NCI-H526 treated with DMSO at 0.1 percent for 48 hours (cell line): ENCODE results near the gene RNF175.

Experiments
- DNase-seq: peaks from one replicate; lab custom pipeline; 2025; lab: John Stamatoyannopoulos, UW

The RNF175 gene

DNA sequence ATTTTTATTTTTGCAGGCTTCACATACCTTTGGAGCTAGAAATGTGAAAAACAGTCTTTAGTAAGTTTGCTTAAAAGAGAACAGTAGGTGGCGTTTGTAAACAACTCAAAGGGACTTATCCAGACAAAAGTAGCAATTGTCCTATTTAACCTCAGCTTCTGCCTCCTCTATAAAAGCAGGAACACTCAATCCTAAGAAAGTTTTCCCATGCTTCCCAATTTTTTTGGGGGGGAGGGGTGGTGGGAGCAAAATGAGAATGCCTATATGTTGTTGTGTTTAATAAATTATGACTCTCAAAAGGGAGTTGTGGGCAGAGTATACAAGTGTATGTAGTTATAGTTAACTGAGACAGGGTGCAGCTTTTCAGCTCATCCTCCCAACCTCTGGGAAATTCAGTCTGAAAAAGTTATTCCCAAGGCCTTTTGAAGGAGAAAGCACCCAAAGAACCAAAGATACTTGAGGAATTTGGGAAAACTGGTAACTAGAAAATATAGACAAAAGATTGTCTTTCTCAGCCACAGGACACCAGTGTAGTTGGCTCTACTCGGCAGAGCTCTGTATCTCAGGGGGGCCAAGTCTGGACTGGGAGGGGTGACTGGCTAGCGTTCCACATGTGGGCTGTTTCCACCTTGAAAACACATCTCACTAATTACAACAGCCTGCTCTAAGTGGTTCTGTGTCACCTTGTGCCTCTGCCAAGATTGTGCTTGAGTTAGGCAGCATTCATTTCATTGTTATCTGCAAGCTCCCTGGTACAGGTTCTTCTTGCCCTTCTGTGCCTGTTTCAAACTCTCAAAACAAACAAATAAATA is 26.3 kb upstream of the RNF175 start:
- DNase-seq: peak; percentile 39

DNA sequence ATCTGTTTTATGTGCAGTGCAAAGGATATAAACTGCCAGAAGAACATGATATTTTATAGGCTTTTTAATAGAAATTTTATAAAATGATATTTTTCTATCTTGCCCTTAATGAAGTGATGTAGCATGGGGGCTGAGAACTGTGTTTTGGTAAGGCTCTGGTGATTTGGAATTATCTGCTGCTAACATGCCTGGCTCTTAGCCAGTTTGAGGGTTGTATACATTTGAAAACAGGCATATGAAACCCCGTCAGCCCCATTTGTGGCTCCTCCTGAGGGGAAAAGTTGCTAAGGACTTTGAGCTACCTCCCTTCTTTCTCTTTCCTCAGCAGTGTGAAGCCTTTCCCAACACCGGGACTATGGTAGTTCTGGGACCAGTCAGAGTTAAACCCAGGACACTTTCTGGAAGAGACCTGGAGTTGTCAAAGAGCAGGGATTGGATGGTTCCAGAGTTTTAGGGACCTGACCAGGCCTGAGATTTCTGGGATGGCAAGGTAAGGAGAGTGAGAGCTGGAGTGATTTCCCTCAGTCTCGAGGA is 24.4 kb upstream of the RNF175 start:
- DNase-seq: no peak

DNA sequence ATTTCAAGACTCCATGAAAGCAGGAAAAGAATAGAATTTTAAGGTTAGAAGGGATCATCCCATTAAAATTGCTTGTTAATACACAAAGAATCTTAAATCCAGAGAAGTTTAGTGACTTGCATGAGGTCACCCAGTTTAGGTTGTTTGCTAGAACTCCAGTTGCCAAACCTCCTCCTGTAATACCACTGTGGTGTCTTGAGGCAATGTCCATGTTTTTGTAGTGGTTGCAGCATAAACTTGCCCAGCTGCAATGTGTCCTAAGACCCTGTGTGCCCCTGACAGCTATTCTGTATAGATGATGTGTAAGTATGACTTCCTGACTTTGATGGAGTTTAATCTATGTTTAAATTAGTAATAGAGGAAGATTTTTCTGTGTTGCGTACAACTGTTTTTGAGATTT is 22.8 kb upstream of the RNF175 start:
- no peak for DNase-seq

DNA sequence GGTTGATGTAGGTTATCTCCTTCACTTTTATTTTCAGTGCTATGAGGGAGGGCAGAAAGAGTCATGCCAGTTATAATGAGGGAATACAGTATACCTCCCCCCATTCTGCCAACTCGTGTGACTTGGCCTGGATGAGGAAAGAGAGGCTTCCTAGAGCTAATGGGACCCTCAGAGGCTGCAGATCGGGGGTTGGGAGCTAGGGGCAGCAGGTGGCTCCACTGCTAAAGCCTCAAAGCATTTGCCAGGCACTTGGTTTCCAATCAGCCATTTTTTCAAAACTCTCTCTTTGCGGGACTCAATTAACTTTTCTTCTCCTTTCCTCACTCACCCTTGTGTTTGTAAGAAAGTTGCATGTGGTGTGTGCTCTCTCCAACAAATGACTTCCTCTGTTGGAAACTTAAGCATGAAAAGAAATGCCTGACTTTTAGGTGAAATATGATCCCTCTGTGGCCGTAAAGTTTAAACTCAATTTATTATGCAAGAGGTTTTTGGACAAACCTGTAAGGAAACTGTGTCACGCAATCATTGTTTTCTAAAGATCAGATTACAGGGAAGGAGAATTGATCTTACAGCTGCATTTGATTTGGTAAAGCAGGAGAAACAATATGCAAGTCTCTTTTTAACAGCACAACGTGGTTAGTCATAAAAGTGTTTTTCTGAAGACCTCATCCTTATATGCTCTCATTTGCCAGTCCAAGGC is 22.0 kb upstream of the RNF175 start:
- no peak for DNase-seq

DNA sequence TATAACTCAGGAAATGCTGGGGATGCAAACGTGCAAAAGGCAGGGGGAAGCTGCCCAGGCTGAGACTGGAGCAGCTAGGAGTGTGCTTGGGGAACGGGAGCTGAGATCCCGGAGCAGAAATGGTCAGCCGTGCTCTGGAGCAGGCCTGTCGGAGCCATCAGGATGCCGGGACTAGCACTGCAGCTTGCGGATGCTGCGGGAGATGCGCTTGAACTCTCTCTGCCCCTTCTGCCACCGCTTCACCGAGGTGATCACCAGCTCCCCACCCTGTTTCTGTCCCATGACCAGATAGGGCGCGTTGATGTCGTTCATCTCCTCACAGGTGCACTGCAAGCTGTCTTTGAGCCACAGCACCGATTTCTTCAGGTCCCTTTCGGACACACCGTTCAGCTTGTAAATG is 21.5 kb upstream of the RNF175 start:
- no peak for DNase-seq

DNA sequence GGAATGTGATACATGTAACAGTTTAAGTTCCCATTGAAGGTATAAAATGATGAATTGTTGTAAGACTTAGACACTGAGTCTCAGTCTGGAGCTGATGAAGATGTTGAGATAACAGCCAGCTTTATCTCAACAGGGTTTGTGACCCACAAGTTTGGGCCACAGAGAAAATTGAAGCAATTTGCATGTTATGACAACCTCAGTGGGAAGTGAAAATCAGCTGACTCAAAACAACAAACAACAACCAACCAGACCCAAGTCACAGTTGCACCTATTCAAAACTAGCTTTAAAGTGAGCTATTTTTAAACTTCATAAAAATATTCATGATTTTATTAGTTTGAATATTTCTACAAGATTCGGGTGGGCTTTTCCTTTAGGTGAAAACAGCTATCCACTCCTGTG is 21.1 kb upstream of the RNF175 start:
- DNase-seq: no peak

DNA sequence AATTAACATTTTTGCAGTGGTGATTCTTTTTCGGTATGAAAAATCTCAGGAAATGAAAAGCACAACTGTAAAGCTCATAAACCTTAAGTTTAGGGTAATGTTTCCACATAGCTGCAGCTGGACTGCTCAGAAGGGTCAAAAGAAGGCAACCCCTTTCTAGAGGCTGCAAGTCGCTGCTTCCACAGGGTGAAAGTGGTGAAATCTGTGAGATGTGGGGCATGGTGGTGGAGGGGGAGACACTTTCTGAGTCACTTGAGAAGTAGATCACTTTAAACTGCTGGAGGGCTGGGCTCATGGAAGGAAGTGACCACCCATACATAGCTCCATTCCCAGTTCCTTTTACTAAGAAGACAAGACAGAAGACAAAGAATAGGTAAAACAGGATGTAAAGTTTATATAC is 20.4 kb upstream of the RNF175 start:
- DNase-seq: no peak

DNA sequence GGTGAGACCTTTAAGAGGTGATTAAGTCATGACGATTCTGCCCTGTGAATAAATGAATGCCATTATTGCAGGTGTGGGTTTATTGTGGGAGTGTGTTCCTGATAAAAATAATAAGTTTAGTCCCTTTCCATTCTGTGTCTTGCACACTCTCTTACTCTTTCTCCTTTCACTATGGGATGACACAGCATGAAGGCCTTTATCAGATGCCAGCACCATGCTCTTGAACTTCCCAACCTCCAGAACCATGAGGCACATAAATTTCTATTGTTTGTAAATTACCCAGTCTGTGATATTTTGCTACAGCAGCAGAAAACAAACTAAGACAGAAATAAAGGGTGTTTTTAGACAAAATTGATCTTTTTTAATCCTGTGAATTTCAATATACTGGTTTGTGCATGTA is 18.6 kb upstream of the RNF175 start:
- DNase-seq: no peak

DNA sequence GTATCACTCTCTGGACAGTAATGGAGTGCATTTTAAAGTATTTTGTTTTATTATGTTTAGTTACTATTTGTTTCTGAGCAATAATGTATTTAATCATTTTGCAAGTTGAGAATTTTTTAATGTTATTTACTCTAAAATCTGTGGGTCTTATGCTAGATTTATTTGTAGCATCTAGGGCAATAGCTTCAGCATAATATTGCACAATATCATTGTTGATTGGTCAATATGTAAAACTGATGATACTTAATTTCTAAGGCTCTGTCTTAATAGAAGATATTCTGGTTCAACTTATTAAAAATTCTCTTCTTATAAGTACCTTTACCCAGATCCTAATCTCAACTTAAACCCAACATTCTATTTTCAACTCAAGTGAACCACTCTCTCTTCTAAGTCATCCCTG is 17.6 kb upstream of the RNF175 start:
- no peak for DNase-seq

DNA sequence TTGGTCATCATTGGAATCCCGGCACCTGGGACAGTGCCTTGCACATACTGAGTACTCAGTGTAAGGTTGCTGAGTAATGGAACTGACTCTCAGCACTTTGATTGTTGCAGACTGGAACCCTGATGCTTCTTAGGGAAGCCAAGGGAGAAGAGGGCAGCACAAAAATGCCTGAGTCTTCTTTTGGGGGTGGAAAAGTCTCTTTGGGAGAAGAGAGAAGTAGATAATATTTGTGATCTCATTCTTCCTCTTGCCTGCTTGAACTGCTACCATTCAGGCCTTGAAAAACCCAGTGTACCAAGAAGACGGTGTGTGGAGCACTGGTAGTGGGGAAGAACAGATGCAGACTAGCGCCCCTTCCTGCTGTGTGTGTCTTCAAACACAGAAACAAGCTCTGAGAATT is 16.8 kb upstream of the RNF175 start:
- no peak for DNase-seq

DNA sequence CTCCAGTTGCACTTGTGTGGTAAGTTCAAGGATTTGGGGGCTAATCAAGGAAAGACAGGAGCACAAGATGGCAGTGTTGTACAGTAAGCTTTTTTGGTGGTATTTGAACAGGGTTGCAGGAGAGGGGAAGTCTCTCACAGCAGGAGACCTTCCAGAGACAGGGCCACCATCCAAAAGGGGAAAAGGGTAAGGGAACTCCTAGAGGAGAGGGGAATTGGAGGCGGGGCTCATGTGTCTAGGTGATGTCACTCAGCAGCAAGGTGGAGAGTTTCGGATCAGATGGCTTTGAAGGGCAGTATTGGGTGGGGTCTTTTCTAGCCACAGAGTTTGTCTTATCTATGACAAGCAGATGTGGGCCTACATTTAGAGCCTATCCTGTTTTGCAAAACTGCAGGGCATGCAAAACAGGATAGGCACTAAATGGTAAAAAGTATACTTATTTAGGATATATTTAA is 13.4 kb upstream of the RNF175 start:
- no peak for DNase-seq

DNA sequence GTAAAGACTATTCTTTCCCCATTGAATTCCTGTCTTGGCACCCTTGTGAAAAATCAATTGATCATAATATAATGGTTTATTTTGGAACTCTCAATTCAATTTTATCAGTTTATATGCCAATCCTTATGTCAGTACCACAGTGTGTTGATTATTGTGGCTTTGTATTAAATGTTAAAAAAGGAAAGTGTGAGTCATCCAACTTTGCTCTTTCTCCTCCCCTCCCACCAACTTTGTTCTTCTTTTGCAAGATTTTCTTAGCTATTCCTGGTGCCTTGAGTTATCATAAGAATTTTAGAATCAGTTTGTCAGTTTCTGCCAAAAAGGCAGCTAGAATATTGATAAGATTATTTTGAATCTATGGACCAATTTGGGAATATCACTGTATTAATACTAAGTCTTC is 11.2 kb upstream of the RNF175 start:
- no peak for DNase-seq

DNA sequence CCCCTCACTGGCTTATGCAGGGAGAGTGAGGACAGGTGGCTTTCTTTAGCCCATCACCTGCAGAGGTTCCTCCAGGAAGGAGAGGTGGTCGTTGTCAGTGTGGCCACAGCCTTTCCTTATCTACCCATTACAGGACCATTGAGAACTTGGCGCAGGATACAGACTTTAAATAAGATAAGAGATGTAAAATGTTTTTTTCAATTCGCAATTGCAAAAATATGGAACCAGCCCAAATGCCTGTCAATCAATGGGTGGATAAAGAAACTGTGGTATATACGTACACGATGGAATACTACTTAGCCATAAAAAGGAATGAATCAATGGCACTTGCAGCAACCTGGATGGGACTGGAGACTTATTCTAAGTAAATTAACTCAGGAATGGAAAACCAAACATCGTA is 6.9 kb upstream of the RNF175 start:
- DNase-seq: no peak

DNA sequence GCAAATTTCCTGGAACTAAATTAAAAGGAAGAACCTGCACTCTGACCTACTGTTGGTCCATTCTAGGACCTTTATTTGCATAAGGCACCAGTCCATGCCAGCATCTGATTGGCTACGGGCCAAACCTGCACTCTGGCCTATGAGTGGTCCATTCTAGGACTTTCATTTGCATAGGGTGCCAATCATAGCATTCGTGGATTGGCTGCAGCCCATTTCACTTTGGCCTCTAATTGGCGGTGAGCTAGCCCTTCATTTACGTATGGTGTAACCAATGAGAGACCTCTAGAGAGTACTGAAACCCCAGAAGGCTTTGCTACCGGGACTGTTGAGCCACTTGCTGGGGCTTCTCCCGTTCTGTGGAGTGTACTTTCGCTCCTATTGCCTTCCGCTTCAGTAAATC is 6.1 kb upstream of the RNF175 start:
- DNase-seq: no peak

DNA sequence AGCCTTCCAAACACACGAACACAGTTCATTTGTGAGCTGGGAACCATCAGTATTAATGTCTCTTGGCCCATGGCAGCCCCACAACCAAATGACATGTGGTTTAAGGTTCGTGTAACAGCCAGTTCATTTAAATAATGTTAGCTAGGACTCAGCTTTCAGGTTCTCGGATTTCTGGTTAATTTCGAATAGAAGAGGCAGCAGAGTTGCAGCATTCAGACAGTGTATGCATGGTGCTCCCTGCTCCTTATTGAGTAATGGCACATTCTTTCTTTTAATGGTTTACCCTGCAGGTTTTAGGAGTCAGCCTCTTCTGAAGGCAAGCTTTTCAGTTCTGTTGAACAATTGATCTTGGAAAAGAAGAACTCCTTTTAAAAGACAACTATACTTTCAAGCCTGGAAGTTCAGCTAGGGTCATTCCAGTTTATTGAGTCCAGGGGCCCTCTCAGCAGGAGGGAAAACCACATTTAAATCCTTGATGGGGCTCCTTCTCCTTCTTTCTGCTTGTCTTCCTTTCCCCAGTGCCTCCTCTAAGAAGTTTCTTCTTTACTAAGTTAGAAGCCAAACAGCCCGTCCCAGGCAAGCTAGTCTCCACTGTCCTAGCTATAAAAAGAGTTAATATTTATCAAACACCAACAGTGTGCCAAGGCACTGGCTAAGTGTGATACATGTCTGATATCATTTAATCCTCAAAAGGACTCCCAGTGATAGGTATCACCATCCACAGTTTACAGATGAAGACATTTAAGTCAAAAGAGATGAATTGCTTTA is 5.0 kb upstream of the RNF175 start:
- peak; percentile 56 for DNase-seq

DNA sequence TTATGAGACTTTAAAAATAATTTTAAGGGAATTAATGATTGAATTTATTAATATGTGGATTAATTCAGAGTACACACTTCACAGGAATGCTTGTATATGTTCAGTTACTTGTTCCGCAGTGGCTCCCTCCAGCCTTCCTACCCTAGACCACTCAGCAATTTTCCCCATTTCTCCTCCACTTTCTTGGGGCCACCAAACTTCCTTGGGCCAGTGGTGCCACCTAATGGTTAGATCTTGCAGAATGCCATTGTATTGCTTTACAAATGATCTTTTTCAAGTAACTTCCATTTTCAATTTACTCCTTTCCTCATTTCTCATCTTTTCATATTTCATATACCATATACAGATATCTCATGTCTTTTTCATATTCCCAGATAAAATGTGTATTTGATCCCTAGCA is 3.6 kb upstream of the RNF175 start:
- no peak for DNase-seq

DNA sequence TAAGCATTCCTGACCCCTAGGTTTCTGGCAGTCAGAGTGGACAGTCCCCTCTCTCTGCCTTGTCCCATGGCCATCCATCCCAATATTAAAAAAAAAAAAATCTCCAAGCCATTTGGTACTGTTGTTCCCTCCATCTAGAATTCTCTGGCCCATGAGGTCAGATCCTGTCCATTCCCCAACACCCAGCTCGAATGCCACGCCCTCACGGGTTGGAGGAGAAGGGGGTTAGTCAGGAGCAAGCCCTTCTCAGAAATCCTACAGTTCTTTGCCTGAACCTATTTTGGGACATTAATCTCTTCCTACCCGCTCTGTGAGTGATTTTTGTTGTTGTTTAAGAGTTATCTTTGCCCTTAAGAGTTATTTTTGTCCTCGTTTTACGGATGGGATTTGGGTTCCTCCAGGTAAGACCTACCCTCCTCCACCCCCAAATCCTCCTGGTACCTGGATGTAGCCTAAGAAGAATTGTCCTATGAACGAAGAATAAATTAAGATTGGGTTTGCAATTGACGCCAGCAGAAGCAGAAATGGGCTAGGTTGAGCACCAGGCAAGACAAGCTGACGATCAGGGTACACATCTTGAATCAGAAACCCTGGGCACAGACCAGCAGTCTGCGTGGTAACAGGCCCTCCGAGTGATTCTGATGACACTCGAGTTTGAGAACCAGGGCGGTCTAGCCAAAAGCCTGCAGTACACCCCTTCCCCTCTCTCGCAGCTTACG is 977 bp downstream of the RNF175 start:
- no peak for DNase-seq

DNA sequence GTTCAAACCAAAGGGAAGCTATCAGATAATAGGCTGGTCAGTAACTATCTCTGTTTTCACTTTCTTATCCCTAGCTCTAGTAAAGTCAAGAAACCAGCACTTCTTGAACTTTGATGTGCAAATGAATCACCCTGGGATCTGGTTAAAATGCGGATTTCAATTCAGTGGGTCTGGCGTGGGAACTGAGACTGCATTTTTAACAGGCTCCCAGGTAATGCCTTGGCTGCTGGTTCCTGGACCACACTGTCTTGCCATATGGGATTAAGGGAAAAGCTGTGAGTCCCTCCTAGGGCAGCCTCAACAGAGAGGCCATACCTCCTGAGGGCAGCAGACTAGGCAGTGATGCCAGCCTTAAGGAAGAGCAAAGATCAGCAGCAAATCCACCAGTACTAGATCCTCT is 1.7 kb downstream of the RNF175 start:
- DNase-seq: no peak

DNA sequence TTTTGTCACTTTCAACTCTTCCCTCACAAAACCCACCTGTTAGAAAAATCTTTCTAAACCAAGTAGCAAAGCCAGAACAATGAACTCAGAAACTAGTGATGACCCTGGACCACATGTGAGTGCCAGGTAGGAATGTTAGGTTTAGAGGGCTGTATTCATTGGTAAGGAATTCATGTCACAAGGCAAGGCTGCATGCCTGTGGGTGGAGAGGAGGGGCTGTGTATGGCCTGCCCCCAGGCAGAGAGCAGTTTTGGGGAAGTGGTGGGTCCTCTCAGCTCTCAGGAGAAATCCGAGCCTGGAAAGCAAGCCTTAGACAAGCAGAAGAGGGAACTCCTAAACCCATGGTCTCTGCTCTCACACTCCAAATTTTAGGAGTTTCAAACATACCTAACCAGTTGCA is 2.4 kb downstream of the RNF175 start:
- DNase-seq: no peak

DNA sequence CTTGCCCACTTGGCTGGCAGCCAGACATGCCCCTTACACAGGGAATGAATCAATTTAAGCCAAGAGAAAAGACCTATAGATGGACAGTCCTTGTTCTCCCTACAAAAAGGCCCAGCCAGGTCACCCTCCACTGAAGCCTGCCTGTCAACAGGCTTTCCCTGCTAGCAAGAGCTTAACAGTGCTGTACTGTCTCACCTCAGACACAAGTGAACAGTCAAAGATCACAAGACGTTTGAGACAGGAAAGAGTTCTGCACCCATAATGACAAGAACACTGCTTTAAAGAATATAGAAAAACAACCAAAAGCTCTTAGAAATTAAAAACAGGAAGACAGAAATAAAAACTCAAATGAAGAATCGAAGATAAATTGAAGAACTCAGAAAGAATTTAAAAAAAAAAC is 4.6 kb downstream of the RNF175 start:
- no peak for DNase-seq

DNA sequence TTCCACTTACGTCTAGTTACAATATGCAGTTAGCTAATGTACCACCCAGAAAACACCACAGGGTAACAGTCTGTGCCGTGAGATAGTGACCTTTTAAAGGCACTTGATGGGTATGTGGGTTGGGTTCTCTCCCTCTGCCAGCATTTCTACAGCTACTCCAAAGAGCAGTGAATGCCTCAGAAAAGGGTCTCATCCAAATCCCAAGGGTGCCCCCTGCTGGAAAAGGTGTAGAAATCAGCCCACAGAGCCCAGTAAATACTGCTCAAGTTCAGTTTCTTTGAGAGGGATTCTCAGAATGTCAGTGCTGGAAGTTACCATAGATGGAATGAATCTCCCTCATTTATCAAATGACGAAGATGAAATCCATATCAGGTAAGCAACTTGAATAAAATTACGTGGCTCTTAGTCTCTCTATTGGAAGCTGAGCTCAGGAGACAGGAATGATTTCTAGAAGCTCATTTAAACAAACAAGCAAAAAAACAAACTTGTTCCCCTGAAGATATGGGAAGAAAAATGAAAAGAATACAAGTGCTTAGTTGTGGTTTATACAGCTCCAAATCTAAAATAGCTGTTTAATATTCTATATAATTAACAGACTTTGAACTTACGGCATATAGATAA is 9.5 kb downstream of the RNF175 start:
- DNase-seq: peak; percentile 71

DNA sequence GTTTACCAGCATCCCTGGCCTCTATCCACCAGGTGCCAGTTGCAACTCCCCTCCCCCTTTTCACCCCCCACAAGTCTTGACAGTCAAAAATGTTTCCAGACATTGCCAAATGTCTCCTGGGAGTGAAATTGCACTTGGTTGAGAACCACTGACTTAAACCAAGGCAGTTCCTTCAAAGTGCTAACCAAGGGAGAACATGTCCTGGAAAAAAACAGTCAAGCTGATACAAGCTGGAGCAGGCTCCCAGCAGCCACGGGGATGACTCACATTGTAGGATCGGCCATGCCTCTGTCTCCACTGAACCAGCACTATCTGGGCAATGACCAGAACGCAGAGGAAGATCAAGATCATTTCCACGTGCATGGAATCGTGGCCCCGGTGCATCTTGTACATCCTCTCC is 11.4 kb downstream of the RNF175 start:
- no peak for DNase-seq
